Neural cell (in vitro differentiated cells): ENCODE data around the gene NKX2-8. TPM values are rescaled to one million over a fixed set of nuclear protein-coding genes. Genes with fewer than 3 reads are reported as not detected.

Experiments
- H2AFZ ChIP-seq: fragments of 200-600, 300-800 bp; sonication (generic), shearing (Covaris generic); 2 replicates; pipeline ENCODE4 v1.6.0; 2014; ENCODE audit warnings: low read depth, mild to moderate bottlenecking, antibody characterized with exemption, low read length, moderate library complexity
- H3F3A ChIP-seq: fragments of 200-600 bp; shearing (Covaris generic); 2 replicates; pipeline ENCODE4 v1.6.1; 2016; ENCODE audit warnings: mild to moderate bottlenecking, moderate library complexity, mixed read lengths, antibody characterized with exemption, low read length; ENCODE audit not compliant: insufficient read depth, poor library complexity, severe bottlenecking
- H3K27ac ChIP-seq: fragments of 200-600, 300-800 bp; sonication (generic), shearing (Covaris generic); 2 replicates; pipeline ENCODE4 v1.5.1; 2014; ENCODE audit warnings: mild to moderate bottlenecking, low read length, moderate library complexity
- H3K27me3 ChIP-seq: fragments of 300-800, 200-600 bp; sonication (generic), shearing (Covaris generic); 2 replicates; pipeline ENCODE4 v1.6.0; 2014; ENCODE audit warnings: mild to moderate bottlenecking, low read depth, low read length, moderate library complexity; ENCODE audit not compliant: insufficient read depth
- H3K36me3 ChIP-seq: fragments of 300-800, 200-600 bp; sonication (generic), shearing (Covaris generic); 2 replicates; pipeline ENCODE4 v1.5.1; 2014; ENCODE audit warnings: mild to moderate bottlenecking, antibody characterized with exemption, low read length, moderate library complexity; ENCODE audit not compliant: insufficient read depth
- H3K4me2 ChIP-seq: fragments of 300-800, 200-600 bp; sonication (generic), shearing (Covaris generic); 2 replicates; pipeline ENCODE4 v1.6.0; 2014; ENCODE audit warnings: mild to moderate bottlenecking, low read length
- H3K4me3 ChIP-seq: fragments of 300-800, 200-600 bp; sonication (generic), shearing (Covaris generic); 2 replicates; pipeline ENCODE4 v1.5.1; 2014; ENCODE audit warnings: mild to moderate bottlenecking, low read length, moderate library complexity
- H3K79me2 ChIP-seq: fragments of 200-600 bp; shearing (Covaris generic); replicated peaks from 2 replicates; pipeline ENCODE4 v1.6.0; 2014; ENCODE audit warnings: mild to moderate bottlenecking, low read length, moderate library complexity; ENCODE audit not compliant: insufficient read depth
- H3K9ac ChIP-seq: fragments of 300-800, 200-600 bp; sonication (generic), shearing (Covaris generic); 2 replicates; pipeline ENCODE4 v1.6.1; 2016; ENCODE audit warnings: mild to moderate bottlenecking, low read length, mixed read lengths
- H3K9me2 ChIP-seq: fragments of 200-600 bp; shearing (Covaris generic); 2 replicates; pipeline ENCODE4 v1.6.1; 2016; ENCODE audit warnings: mild to moderate bottlenecking, low read length, mixed read lengths; ENCODE audit not compliant: insufficient read depth
- H3K9me3 ChIP-seq: fragments of 200-600, 300-800 bp; sonication (generic), shearing (Covaris generic); 2 replicates; pipeline ENCODE4 v1.6.1; 2016; ENCODE audit warnings: mild to moderate bottlenecking, mixed run types, low read length, moderate library complexity, mixed read lengths
- H4K20me1 ChIP-seq: fragments of 200-600 bp; shearing (Covaris generic); 2 replicates; pipeline ENCODE4 v1.6.1; 2016; ENCODE audit warnings: mild to moderate bottlenecking, mixed run types; ENCODE audit not compliant: insufficient read depth
- CTCF ChIP-seq: fragments of 450-650 bp; IDR thresholded peaks from 2 replicates; pipeline ENCODE4 v1.5.1; 2014; ENCODE audit warnings: antibody characterized with exemption, mild to moderate bottlenecking, moderate library complexity; ENCODE audit not compliant: poor library complexity, severe bottlenecking
- EP300 ChIP-seq: fragments of 450-650 bp; conservative IDR thresholded peaks from 2 replicates; pipeline ENCODE4 v1.6.1; 2014; ENCODE audit warnings: antibody characterized with exemption, mild to moderate bottlenecking, moderate library complexity; ENCODE audit not compliant: poor library complexity, severe bottlenecking
- EZH2 ChIP-seq: fragments of 200-600, 300-800 bp; shearing (Covaris generic), sonication (generic); IDR thresholded peaks from 2 replicates; pipeline ENCODE4 v1.6.1; 2014; ENCODE audit warnings: antibody characterized with exemption, low read length, borderline replicate concordance, mild to moderate bottlenecking; ENCODE audit not compliant: insufficient read depth, poor library complexity, severe bottlenecking
- MXI1 ChIP-seq: fragments of 450-650 bp; conservative IDR thresholded peaks from 2 replicates; pipeline ENCODE4 v1.6.1; 2014; ENCODE audit warnings: antibody characterized with exemption, mild to moderate bottlenecking; ENCODE audit not compliant: poor library complexity, severe bottlenecking
- POLR2AphosphoS5 ChIP-seq: IDR thresholded peaks from 2 replicates; pipeline ENCODE4 v1.6.1; 2012
- RAD21 ChIP-seq: fragments of 450-650 bp; conservative IDR thresholded peaks from 2 replicates; pipeline ENCODE4 v1.6.1; 2014; ENCODE audit warnings: antibody characterized with exemption, mild to moderate bottlenecking, moderate library complexity
- REST ChIP-seq: IDR thresholded peaks from 2 replicates; pipeline ENCODE4 v1.6.1; 2012; ENCODE audit warnings: borderline replicate concordance
- SMC3 ChIP-seq: fragments of 450-650 bp; conservative IDR thresholded peaks from 2 replicates; pipeline ENCODE4 v1.6.1; 2014; ENCODE audit warnings: antibody characterized with exemption, mild to moderate bottlenecking, moderate library complexity; ENCODE audit not compliant: poor library complexity
- TAF1 ChIP-seq: IDR thresholded peaks from 2 replicates; pipeline ENCODE4 v1.6.1; 2012; ENCODE audit warnings: low read depth
- polyA plus RNA-seq: library from polyadenylated mRNA; depleted of rRNA; stranded (reverse); fragments of >200 nt; gene quantifications from 2 replicates; pipeline ENCODE4 v1.2.3, GENCODE V29; 2014

Gene NKX2-8
- polyA plus RNA-seq, 1 donor from 2014 or later, result not detected

GRCh38 chr14:36617824-36618223 is 35.4 kb upstream of the NKX2-8 start:
- Histone ChIP-seq H3K4me2 (no peak overlapping the region), H3K27me3 (no peaks in the 10 kb centered on the region), H3K36me3 (no peaks in the 10 kb centered on the region), H3K27ac (no peak overlapping the region), H2AFZ (no peak overlapping the region), H3K9me3 (no peaks in the 10 kb centered on the region), H3K4me3 (no peak overlapping the region), H4K20me1 (no peaks in the 10 kb centered on the region), H3K79me2 (no peaks in the 10 kb centered on the region), H3K9me2 (no peaks in the 10 kb centered on the region), H3F3A (no peaks in the 10 kb centered on the region), H3K9ac (no peak overlapping the region)
- TF ChIP-seq POLR2AphosphoS5 (no peak), EP300 (no peak), TAF1 (no peak), MXI1 (no peak), RAD21 (no peak), CTCF (no peak), SMC3 (no peak), REST (no peak), EZH2 (no peak)

- no peaks in the 10 kb centered on the region for H4K20me1 ChIP-seq
- no peak overlapping the region for H3K4me3 ChIP-seq
- H3K79me2 ChIP-seq, result no peaks in the 10 kb centered on the region
- H3K27ac ChIP-seq, result no peak overlapping the region
- no peaks in the 10 kb centered on the region for H3K9me3 ChIP-seq
- peaks cover 1% of the 10 kb centered on the region for H3K27me3 ChIP-seq
- H3K9ac ChIP-seq, result no peak overlapping the region
- TF ChIP-seq EZH2 (no peak), CTCF (no peak), REST (no peak), RAD21 (no peak), MXI1 (no peak)
- H2AFZ ChIP-seq, result no peak overlapping the region
- no peaks in the 10 kb centered on the region for H3K36me3 ChIP-seq
- no peaks in the 10 kb centered on the region for H3K9me2 ChIP-seq
- no peaks in the 10 kb centered on the region for H3F3A ChIP-seq
- no peak overlapping the region for H3K4me2 ChIP-seq
Measured at GRCh38 chr14:36605506-36605857, 23.1 kb upstream of the NKX2-8 start.
